ENCODE measurements around the gene TENM3.
"Not testable (repeated sequence)": the region's sequence is repeated elsewhere in the genome, so short reads cannot be mapped to it uniquely, and the experiment has no call there.

Gene TENM3

DNA sequence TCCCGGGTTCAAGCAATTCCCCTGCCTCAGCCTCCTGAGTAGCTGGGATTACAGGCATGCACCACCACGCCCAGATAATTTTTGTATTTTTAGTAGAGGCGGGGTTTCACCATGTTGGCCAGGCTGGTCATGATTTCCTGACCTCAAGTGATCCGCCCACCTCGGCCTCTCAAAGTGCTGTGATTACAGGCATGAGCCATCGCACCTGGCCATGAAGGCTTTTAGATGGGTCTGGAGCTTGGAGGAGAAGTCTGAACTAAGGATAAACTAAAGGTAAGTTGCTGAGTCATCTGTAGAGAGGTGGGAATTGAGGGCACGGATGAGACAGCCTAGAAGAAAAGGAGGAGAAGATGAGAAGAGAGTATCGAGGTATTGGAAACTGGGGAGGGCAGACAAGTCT lies at the start of gene TENM3:
Gene TENM3 (plus strand): TSS at position 199 of the 400 bp plus-strand sequence. CDS start 80,619 bp downstream, outside the sequence.
- not testable (repeated sequence) for DNase-seq (ENCODE audit: extremely low read depth, low read depth)

DNA sequence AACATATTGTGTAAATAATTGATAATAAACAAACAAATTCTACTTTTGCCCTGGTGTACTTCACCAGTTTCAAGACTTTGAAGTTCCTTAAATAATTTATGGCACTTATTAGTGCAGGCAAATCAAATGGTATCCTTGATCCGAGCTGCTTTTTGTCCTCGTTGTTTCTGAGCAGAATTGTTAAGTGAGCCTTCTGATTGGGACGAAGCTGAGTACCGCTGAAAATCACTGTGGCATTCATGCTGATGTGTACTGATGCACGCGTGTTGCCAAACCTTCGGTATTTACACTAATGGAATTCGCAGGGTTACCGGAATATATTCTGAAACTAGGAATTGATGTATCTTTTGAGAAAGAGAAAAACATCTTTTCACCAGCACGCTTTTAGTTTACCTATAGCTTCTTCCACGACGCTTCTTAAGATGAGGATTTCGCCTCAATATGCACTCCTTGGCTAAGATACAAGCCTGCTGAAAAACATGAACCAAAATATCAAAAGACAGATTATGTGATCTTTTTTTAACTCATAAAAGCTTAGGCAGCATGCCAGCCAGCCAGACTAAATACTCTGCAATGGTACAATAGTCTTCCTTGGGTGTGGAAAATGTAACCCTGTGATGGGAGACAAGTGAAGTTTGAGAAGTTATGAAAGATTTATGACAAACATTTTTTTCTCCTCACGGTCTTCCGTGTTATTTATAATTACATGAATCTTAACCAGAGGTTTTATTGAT lies 48.9 kb upstream of the TENM3 start:
- TF ChIP-seq, protein P1, sequence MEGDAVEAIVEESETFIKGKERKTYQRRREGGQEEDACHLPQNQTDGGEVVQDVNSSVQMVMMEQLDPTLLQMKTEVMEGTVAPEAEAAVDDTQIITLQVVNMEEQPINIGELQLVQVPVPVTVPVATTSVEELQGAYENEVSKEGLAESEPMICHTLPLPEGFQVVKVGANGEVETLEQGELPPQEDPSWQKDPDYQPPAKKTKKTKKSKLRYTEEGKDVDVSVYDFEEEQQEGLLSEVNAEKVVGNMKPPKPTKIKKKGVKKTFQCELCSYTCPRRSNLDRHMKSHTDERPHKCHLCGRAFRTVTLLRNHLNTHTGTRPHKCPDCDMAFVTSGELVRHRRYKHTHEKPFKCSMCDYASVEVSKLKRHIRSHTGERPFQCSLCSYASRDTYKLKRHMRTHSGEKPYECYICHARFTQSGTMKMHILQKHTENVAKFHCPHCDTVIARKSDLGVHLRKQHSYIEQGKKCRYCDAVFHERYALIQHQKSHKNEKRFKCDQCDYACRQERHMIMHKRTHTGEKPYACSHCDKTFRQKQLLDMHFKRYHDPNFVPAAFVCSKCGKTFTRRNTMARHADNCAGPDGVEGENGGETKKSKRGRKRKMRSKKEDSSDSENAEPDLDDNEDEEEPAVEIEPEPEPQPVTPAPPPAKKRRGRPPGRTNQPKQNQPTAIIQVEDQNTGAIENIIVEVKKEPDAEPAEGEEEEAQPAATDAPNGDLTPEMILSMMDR (IDR thresholded peaks at IDR 0.05; ENCODE audit: low read depth, low read length), result no peak
- no peak for DNase-seq (ENCODE audit: extremely low read depth, low read depth)

DNA sequence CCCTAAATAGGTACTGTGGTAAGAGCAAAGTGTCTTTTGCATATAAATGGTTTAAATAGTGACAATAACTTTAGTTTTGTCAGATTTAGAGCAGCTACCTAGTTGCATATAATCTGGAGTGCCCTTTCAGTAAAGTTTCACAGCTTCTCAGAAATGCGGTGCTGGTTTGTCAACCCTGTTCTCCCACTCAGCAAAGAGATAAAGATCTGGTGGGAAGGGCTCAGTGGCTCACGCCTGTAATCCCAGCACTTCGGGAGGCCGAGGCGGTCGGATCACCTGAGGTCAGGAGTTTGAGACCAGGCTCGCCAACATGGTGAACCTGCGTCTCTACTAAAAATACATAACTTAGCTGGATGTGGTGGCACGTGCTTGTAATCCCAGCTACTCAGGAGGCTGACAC lies 45.6 kb upstream of the TENM3 start:
- TF ChIP-seq, protein P1 (IDR thresholded peaks at IDR 0.05; ENCODE audit: low read depth, low read length), result no peak
- DNase-seq (ENCODE audit: extremely low read depth, low read depth), result no peak

DNA sequence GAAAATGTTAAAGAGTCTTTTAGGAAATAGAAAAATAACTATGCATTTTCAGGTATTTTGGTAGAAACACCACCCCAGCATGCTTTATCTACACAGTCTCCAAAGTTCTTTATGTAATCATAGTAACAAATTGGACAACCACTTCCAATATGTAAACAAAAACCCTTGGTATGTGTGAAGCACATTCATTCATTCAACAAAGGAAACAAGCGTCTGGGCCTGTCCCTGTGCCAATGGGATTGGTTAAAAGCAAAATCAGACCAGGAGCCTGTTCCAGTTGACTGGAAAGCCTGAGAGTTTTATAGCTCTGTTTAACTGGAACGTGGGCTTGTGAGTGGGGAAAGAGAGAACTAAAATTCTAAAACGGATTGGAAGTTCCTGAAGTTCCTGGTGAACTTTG lies 41.3 kb upstream of the TENM3 start:
- no peak for DNase-seq (ENCODE audit: extremely low read depth, low read depth)

DNA sequence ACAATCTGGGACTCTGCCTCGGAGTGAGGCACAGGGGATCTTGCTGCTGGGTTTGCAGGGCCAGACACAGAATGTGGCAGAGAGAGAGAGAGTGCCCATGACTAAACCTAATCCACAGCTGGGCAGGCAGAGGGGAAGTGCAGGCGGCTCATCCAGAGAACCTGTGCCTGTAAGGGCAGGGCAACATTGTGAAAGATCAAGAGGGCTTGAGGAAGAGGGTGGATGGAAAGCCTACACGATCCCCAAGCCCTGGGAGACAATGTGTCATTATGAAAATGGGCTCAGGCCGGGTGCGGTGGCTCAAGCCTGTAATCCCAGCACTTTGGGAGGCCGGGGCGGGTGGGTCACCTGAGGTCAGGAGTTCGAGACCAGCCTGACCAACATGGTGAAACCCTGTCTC lies 40.6 kb upstream of the TENM3 start:
- TF ChIP-seq, protein P1 (IDR thresholded peaks at IDR 0.05; ENCODE audit: low read depth, low read length), result no peak
- DNase-seq (ENCODE audit: extremely low read depth, low read depth), result no peak

More for the DNA sequence above, 41.3 kb upstream of the TENM3 start:
- TF ChIP-seq, protein P1 (IDR thresholded peaks at IDR 0.05; ENCODE audit: low read depth, low read length), result no peak

DNA sequence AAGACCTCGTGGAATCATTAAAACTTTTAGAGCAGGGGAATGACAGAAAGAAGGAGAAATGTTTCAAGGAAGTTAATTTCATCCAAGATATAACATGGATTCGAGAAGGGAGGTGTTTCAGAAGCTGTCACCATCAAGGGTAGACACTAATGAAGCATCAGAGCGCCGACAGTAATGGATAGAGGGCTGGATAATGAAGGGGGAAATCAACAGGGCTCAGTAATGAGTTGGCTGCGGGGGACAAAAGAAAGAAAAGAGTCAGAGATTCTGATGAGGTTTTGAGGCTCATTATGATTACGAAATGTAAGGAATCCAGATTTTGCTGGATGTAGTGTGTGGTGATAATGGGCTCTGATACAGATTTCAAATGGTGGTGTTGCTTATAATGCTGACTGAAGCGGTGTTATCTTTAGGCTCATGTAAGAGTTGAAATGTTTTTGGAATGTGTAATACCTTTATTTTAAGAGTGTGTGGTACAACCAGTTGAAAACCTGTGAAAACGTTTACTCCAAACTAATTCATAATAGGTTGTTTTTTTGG lies 39.3 kb upstream of the TENM3 start:
- DNase-seq (ENCODE audit: extremely low read depth, low read depth), result no peak
- TF ChIP-seq, protein P1 (IDR thresholded peaks at IDR 0.05; ENCODE audit: low read depth, low read length), result no peak

DNA sequence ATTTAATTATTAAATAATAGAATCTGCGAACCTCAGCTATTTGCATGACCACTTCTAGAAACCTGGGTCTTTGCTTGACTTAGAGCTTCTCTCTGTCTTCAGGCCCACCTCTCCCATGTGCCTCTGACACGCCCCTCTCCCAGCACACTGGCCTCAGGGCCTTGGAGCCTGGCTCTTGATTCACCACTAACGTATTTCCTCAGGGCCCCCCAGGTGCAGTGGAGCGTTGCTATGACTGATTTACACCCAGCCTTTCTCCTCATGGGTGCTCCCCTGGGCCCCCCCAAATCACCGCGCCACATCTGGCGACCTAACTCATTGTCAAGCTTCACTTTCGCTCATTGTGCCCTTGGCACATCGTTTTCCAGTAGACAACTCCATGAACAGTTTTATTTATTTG lies 37.9 kb upstream of the TENM3 start:
- TF ChIP-seq, protein P1 (IDR thresholded peaks at IDR 0.05; ENCODE audit: low read depth, low read length), result no peak
- no peak for DNase-seq (ENCODE audit: extremely low read depth, low read depth)

DNA sequence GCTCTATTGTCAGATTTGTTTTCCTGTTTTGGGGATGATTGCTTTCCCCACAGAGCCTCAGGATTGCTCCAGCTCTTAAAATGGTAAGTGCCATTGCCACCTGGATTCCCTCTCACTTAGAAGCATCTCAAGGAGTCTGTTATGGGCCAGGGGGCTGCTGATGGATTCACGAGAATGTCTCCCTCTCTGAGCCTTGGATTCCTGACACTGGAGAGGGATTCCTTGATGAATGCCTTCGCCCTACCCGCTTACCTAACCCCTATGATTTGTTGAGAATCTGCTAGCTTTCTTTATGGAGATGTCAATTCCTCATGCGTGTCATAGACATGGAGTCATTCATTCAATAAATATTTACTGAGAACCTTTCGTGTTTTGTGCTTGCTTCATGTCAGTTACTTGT lies 36.9 kb upstream of the TENM3 start:
- no peak for DNase-seq (ENCODE audit: extremely low read depth, low read depth)
- TF ChIP-seq, protein P1 (IDR thresholded peaks at IDR 0.05; ENCODE audit: low read depth, low read length), result no peak
